GM12892 (cell line): Measurements from ENCODE around the gene TNNT3.

ENCODE experiments used
- POLR2A ChIP-seq: IDR thresholded peaks from 2 replicates; pipeline ENCODE4 v1.6.1; 2011; ENCODE audit warnings: low read depth, low read length, control low read depth
- POLR2AphosphoS5 ChIP-seq: IDR thresholded peaks from 2 replicates; pipeline ENCODE4 v1.6.1; 2011; ENCODE audit warnings: low read depth, low read length, control low read depth

GRCh38 chr11:1968454-1969002 lies 49.0 kb downstream of the TNNT3 start:
- TF ChIP-seq POLR2AphosphoS5 (no peak), POLR2A (no peak)
